ENCODE results near the gene DCAF11. TPM values are rescaled to one million over a fixed set of nuclear protein-coding genes. Genes with fewer than 3 reads are reported as not detected.
A peak's percentile ranks its signal among the peaks of the same experiment; 100 is the strongest.

DCAF11 gene
- total RNA-seq, 1 experiment from 2014 or later: 68.2 TPM

DNA sequence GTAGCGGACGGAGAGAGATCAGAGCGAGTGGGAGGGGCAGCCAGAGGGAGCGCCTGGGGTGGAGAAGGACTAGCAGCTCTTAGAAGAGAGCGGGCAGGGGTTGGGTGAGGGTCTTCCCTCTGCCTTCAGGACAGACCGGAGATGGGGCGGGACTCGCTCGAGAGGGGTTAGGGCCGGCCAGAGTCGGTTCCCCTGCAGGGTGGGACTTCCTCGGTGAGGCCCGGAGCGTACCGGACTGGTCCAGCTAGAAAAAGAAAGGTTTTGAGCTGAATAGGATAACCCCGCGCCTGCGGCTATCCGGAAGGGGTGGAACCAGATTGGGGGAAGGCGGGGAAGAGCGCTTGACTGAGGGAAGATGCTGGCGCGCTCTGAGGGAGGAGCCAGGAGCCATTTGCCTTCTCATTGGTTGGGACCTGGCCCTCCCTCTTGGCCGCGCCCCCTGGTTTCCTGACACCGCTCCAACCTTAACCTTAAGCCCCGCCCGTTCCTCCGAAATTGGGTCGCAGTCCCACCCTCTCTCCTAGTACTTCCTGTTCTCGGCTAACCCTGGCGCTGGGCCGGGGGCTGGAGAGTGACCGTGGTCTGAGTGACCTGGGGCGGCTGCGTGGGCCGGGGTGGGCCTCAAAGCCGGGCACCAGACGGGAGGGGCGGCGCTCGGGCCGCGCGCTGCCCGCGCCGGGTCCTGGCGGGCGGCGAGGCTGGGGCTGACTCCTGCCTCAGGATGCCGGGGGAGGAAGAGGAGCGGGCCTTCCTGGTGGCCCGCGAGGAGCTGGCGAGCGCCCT, 32.6 kb downstream of the DCAF11 start, which contains the start of gene RNF31:
RNF31 (plus strand) TSS at position 521 of the 783 bp plus-strand sequence; CDS start at position 722, 201 bp downstream.
- CTCF ChIA-PET: interaction anchor here (0.6 to 0.9 kb wide), 3 partner anchors 14 to 271 kb away, joined by 3 to 6 read pairs (median 4); partner anchors contain the start of gene IRF9
- Histone ChIP-seq H3K27ac (ENCODE audit: low read length) (peak within 1 kb of the TSS; percentile 48), H3K79me2 (ENCODE audit: low read length) (peaks cover 47% of the 10 kb centered on the region), H3K36me3 (ENCODE audit: low read depth, low read length) (peaks cover 25% of the 10 kb centered on the region; the same call in 1 of the 2 replicates), H3K9me2 (replicated peaks; ENCODE audit: low read length) (no peaks in the 10 kb centered on the region), H3K9ac (ENCODE audit: low read length) (peak within 1 kb of the TSS; percentile 84), H3K4me1 (ENCODE audit: insufficient read depth, low read length) (peaks cover 18% of the 10 kb centered on the region), H3K27me3 (ENCODE audit: low read length) (no peaks in the 10 kb centered on the region), H4K20me1 (ENCODE audit: low read length) (no peaks in the 10 kb centered on the region), H3K4me2 (ENCODE audit: low read length) (peak within 1 kb of the TSS; percentile 90), H2AFZ (ENCODE audit: low read length) (peak within 1 kb of the TSS; percentile 79), H3K9me3 (ENCODE audit: low read length) (no peaks in the 10 kb centered on the region), H3F3A (ENCODE audit: low read length, unreplicated experiment) (no peaks in the 10 kb centered on the region), H3K4me3 (ENCODE audit: low read length) (peak within 1 kb of the TSS; percentile 86)
- ATAC-seq (peak; percentile 86), DNase-seq (peak; percentile 98)
- no TSS peak for BruUV-seq (replicated peaks)
- POLR2A ChIA-PET (ENCODE audit: unreplicated experiment): interaction anchor here (0.5 to 1.9 kb wide), 6 partner anchors 11 to 167 kb away, joined by 5 to 17 read pairs (median 10); partner anchors contain the start of genes DCAF11, NRL, PSME1 and TINF2
- intact Hi-C loops (cut with micrococcal nuclease): loop anchor here (1.0 kb wide), 1 partner anchor 33 kb away; the partner anchor contains the start of genes DCAF11 and NRL
- TF ChIP-seq, protein P1, sequence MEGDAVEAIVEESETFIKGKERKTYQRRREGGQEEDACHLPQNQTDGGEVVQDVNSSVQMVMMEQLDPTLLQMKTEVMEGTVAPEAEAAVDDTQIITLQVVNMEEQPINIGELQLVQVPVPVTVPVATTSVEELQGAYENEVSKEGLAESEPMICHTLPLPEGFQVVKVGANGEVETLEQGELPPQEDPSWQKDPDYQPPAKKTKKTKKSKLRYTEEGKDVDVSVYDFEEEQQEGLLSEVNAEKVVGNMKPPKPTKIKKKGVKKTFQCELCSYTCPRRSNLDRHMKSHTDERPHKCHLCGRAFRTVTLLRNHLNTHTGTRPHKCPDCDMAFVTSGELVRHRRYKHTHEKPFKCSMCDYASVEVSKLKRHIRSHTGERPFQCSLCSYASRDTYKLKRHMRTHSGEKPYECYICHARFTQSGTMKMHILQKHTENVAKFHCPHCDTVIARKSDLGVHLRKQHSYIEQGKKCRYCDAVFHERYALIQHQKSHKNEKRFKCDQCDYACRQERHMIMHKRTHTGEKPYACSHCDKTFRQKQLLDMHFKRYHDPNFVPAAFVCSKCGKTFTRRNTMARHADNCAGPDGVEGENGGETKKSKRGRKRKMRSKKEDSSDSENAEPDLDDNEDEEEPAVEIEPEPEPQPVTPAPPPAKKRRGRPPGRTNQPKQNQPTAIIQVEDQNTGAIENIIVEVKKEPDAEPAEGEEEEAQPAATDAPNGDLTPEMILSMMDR (conservative IDR thresholded peaks at IDR 0.05; ENCODE audit: low read depth, low read length): no peak
- TF ChIP-seq EZH2phosphoT487 (IDR thresholded peaks at IDR 0.05; ENCODE audit: borderline replicate concordance, low read length) (no peak), EZH2 (IDR thresholded peaks at IDR 0.05; ENCODE audit: low read length, unreplicated experiment) (no peak)

GRCh38 chr14:24147761-24148428, 33.3 kb downstream of the DCAF11 start:
- BruUV-seq (replicated peaks): TSS peak; percentile 51
- ATAC-seq: no peak
- intact Hi-C loops (cut with micrococcal nuclease): loop anchor here (1.0 kb wide), 1 partner anchor 34 kb away; the partner anchor contains the start of genes DCAF11 and NRL

More at GRCh38 chr14:24147761-24148428, 33.3 kb downstream of the DCAF11 start:
- Histone ChIP-seq H3K9me3 (ENCODE audit: low read length) (no peaks in the 10 kb centered on the region), H3K36me3 (ENCODE audit: low read depth, low read length) (peaks cover 25% of the 10 kb centered on the region; the same call in 1 of the 2 replicates), H3K4me1 (ENCODE audit: insufficient read depth, low read length) (peaks cover 17% of the 10 kb centered on the region), H3K9me2 (replicated peaks; ENCODE audit: low read length) (no peaks in the 10 kb centered on the region), H3K27me3 (ENCODE audit: low read length) (no peaks in the 10 kb centered on the region), H3K4me2 (ENCODE audit: low read length) (peak overlapping the region; percentile 90), H3F3A (ENCODE audit: low read length, unreplicated experiment) (no peaks in the 10 kb centered on the region), H3K9ac (ENCODE audit: low read length) (peak overlapping the region; percentile 79), H3K27ac (ENCODE audit: low read length) (no peak overlapping the region), H4K20me1 (ENCODE audit: low read length) (no peaks in the 10 kb centered on the region), H3K4me3 (ENCODE audit: low read length) (peak overlapping the region; percentile 86), H3K79me2 (ENCODE audit: low read length) (peaks cover 47% of the 10 kb centered on the region), H2AFZ (ENCODE audit: low read length) (peak overlapping the region; percentile 79)
- ChIA-PET POLR2A (ENCODE audit: unreplicated experiment) (no interaction called here), CTCF (no interaction called here)
- DNase-seq: no peak
- no peak for TF ChIP-seq EZH2 (IDR thresholded peaks at IDR 0.05; ENCODE audit: low read length, unreplicated experiment)
- TF ChIP-seq, protein P1 (conservative IDR thresholded peaks at IDR 0.05; ENCODE audit: low read depth, low read length): no peak
- TF ChIP-seq EZH2phosphoT487 (IDR thresholded peaks at IDR 0.05; ENCODE audit: borderline replicate concordance, low read length): no peak
